ENCODE results near the gene PAX2. TPM values are rescaled to one million over a fixed set of nuclear protein-coding genes. Genes with fewer than 3 reads are reported as not detected.

Gene PAX2
- total RNA-seq, 4 donors from 2014 or later: not detected

GRCh38 chr10:100728928-100729861 is 16.2 kb upstream of the PAX2 start:
- Histone ChIP-seq H3K27ac (no peak overlapping the region), H3K4me1 (peaks cover 22 to 36% (median 28%) of the 10 kb centered on the region in 3 donors), H3K36me3 (no peaks in the 10 kb centered on the region), H3K27me3 (peaks cover 17 to 100% (median 39%) of the 10 kb centered on the region in 4 donors), H3K9me3 (no peaks in the 10 kb centered on the region), H3K4me3 (peak overlapping the region in 2 of 4 donors; percentile 23 to 55)
- intact Hi-C loops (cut with DNase I): no loop called here
- TF ChIP-seq, protein P1, sequence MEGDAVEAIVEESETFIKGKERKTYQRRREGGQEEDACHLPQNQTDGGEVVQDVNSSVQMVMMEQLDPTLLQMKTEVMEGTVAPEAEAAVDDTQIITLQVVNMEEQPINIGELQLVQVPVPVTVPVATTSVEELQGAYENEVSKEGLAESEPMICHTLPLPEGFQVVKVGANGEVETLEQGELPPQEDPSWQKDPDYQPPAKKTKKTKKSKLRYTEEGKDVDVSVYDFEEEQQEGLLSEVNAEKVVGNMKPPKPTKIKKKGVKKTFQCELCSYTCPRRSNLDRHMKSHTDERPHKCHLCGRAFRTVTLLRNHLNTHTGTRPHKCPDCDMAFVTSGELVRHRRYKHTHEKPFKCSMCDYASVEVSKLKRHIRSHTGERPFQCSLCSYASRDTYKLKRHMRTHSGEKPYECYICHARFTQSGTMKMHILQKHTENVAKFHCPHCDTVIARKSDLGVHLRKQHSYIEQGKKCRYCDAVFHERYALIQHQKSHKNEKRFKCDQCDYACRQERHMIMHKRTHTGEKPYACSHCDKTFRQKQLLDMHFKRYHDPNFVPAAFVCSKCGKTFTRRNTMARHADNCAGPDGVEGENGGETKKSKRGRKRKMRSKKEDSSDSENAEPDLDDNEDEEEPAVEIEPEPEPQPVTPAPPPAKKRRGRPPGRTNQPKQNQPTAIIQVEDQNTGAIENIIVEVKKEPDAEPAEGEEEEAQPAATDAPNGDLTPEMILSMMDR (IDR thresholded peaks at IDR 0.05): no peak
- TF ChIP-seq POLR2A (IDR thresholded peaks at IDR 0.05): no peak
- WGBS, 2 donors: 1 to 2% methylated on average over 10 to 36 of the region's 44 CpGs
- no peak for DNase-seq

DNA sequence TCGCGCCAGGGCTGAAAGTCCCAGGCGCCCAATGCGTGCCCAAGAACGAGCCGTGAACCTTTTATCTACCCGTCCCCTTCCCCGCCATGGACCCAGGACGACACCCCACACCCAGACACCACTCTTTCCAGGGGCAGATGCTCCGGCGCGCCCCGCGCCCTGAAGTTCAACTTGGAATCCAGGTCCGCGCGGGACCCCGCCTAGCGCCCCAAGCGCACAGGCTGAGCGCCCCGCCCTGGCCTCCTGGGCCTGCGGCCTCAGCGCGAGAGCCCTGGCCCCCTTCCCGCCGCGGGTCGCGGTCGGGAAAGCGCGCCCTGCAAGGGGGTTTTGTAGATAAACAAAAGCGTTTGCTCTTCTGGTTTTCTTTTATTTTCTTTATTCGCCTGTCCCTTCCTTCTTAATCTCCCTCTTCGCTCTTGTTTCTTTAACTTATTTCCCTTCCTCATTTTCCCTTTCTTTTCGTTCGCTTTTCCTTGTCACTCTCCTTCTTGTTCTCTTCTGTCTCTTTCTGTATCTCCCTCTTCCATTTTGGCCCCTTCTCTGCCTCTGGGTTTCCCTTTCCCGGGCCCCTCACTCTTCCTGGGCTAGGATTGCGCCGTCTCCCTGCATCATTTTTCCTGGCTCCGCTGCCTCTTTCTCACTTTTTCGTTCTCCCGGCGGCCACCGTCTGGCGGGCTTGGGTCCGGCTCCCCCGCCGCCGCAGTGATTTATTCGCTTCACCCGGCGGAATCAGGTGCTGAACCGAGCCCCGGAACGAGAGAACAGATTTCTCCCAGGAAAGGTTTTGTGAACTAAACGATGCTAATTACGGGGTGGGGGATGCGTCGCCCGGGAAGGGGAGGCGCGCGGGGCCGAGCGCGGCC is 15.3 kb upstream of the PAX2 start:
- H3K4me3 ChIP-seq: peak overlapping the region in 2 of 4 donors; percentile 23 to 55

GRCh38 chr10:100730725-100731406 is 14.5 kb upstream of the PAX2 start:
- no peaks in the 10 kb centered on the region for H3K36me3 ChIP-seq
- DNase-seq: no peak
- WGBS, 2 donors: 0 to 2% methylated on average over 21 to 22 of the region's 49 CpGs
- no peak overlapping the region for H3K27ac ChIP-seq
- TF ChIP-seq, protein P1 (IDR thresholded peaks at IDR 0.05): no peak
- TF ChIP-seq POLR2A (IDR thresholded peaks at IDR 0.05): no peak
- peak overlapping the region in 2 of 4 donors; percentile 23 to 55 for H3K4me3 ChIP-seq
- intact Hi-C loops (cut with DNase I): no loop called here
- peaks cover 28 to 100% (median 50%) of the 10 kb centered on the region in 4 donors for H3K27me3 ChIP-seq
- no peaks in the 10 kb centered on the region for H3K9me3 ChIP-seq
- H3K4me1 ChIP-seq: peaks cover 23 to 40% (median 32%) of the 10 kb centered on the region in 3 donors

More for the DNA sequence above, 15.3 kb upstream of the PAX2 start:
- Histone ChIP-seq H3K36me3 (no peaks in the 10 kb centered on the region), H3K27me3 (peaks cover 20 to 100% (median 42%) of the 10 kb centered on the region in 4 donors), H3K9me3 (no peaks in the 10 kb centered on the region), H3K4me1 (peaks cover 18 to 32% (median 28%) of the 10 kb centered on the region in 3 donors), H3K27ac (no peak overlapping the region)
- no peak for TF ChIP-seq POLR2A (IDR thresholded peaks at IDR 0.05)
- TF ChIP-seq, protein P1 (IDR thresholded peaks at IDR 0.05): no peak
- 4 to 5% methylated on average over 35 to 45 of the region's 68 CpGs for WGBS, 2 donors
- no peak for DNase-seq
- intact Hi-C loops (cut with DNase I): no loop called here

GRCh38 chr10:100731407-100732240 is 13.8 kb upstream of the PAX2 start:
- Histone ChIP-seq H3K4me3 (peak overlapping the region in 1 of 4 donors; percentile 55), H3K36me3 (no peaks in the 10 kb centered on the region), H3K27me3 (peaks cover 28 to 100% (median 55%) of the 10 kb centered on the region in 4 donors), H3K27ac (no peak overlapping the region), H3K4me1 (peaks cover 23 to 41% (median 32%) of the 10 kb centered on the region in 3 donors), H3K9me3 (no peaks in the 10 kb centered on the region)
- WGBS, 2 donors: 56 to 63% methylated on average over 19 to 21 of the region's 24 CpGs
- intact Hi-C loops (cut with DNase I): no loop called here
- TF ChIP-seq, protein P1 (IDR thresholded peaks at IDR 0.05): no peak
- TF ChIP-seq POLR2A (IDR thresholded peaks at IDR 0.05): no peak
- no peak for DNase-seq

Data from esophagus squamous epithelium (tissue), 5 donors.